ENCODE data around the gene CKAP5.

CKAP5 gene

DNA sequence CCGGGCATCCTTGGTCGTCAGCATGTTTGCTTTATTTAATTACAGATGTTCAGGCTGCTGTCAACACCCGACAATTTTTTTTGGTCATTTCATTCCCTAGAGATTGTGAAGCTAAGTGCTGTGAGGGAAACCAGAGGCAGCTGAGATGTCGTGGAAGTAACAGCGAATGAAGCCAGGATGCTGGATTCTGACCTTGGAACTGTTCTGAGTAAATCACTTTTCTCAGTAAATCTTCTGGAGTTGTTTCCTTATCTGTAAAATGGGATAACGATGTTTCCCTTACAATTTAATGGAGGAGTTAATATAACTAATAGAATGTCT is 390 bp upstream of the CKAP5 start:
- H3K27me3 ChIP-seq (ENCODE audit: control insufficient read depth, insufficient read depth, low read length) = no peaks in the 10 kb centered on the region
- H2AFZ ChIP-seq = peak overlapping the region; percentile 85
- TF ChIP-seq, protein P1, sequence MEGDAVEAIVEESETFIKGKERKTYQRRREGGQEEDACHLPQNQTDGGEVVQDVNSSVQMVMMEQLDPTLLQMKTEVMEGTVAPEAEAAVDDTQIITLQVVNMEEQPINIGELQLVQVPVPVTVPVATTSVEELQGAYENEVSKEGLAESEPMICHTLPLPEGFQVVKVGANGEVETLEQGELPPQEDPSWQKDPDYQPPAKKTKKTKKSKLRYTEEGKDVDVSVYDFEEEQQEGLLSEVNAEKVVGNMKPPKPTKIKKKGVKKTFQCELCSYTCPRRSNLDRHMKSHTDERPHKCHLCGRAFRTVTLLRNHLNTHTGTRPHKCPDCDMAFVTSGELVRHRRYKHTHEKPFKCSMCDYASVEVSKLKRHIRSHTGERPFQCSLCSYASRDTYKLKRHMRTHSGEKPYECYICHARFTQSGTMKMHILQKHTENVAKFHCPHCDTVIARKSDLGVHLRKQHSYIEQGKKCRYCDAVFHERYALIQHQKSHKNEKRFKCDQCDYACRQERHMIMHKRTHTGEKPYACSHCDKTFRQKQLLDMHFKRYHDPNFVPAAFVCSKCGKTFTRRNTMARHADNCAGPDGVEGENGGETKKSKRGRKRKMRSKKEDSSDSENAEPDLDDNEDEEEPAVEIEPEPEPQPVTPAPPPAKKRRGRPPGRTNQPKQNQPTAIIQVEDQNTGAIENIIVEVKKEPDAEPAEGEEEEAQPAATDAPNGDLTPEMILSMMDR (IDR thresholded peaks at IDR 0.05) = no peak
- H3K36me3 ChIP-seq (ENCODE audit: control insufficient read depth, insufficient read depth, low read length) = no peaks in the 10 kb centered on the region
- peak overlapping the region; percentile 75 for H3K4me2 ChIP-seq (ENCODE audit: low read length)
- H3K27ac ChIP-seq = no peak overlapping the region
- H3K9ac ChIP-seq = no peak overlapping the region
- no peaks in the 10 kb centered on the region for H3K9me3 ChIP-seq (ENCODE audit: control insufficient read depth, low read length)
- H3K4me3 ChIP-seq (ENCODE audit: low read depth, low read length) = peak overlapping the region; percentile 71
- H3K79me2 ChIP-seq = peaks cover 15% of the 10 kb centered on the region
- H3K4me1 ChIP-seq = no peaks in the 10 kb centered on the region

DNA sequence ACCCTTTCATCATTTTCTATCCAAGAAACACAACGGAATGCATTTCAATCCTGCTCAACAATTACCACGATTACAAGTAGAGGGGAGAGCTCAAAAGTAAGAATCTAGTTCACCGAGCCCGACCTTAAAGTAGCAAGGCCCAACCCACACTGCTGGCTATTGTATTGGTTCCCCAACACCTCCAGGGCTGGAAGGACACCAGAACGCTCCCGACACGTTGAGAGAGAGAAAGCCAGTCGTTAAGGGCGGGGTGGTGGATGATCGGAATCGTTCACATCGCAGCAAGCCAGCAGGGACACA is 690 bp downstream of the CKAP5 start:
- Histone ChIP-seq H3K4me1 (no peaks in the 10 kb centered on the region), H3K4me3 (ENCODE audit: low read depth, low read length) (peak overlapping the region; percentile 63), H2AFZ (peak overlapping the region; percentile 53), H3K4me2 (ENCODE audit: low read length) (peak overlapping the region; percentile 77), H3K9ac (no peak overlapping the region), H3K36me3 (ENCODE audit: control insufficient read depth, insufficient read depth, low read length) (no peaks in the 10 kb centered on the region), H3K27ac (no peak overlapping the region), H3K79me2 (peaks cover 18% of the 10 kb centered on the region), H3K27me3 (ENCODE audit: control insufficient read depth, insufficient read depth, low read length) (no peaks in the 10 kb centered on the region), H3K9me3 (ENCODE audit: control insufficient read depth, low read length) (no peaks in the 10 kb centered on the region)
- TF ChIP-seq, protein P1 (IDR thresholded peaks at IDR 0.05) = no peak

DNA sequence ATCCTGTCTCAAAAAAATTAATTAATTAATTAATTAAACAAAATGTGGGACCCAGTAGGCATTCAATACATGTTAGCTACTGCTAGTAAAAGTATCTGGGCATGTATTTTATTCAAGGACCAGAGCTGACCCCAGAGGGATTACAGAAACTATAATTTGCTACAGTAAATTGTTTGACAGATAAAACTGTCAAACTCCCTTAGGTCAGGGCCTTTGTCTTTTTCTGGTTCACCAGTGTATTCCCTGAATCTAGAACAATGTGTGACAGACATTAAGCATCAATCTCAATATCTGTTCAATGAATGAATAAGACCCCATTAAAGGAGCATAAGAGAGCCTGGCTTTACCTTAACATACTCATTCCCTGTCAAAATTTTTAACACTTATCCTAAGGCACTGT is 6.0 kb downstream of the CKAP5 start:
- H2AFZ ChIP-seq = no peak overlapping the region
- no peaks in the 10 kb centered on the region for H3K27me3 ChIP-seq (ENCODE audit: control insufficient read depth, insufficient read depth, low read length)
- H3K4me1 ChIP-seq = no peaks in the 10 kb centered on the region
- H3K36me3 ChIP-seq (ENCODE audit: control insufficient read depth, insufficient read depth, low read length) = no peaks in the 10 kb centered on the region
- TF ChIP-seq, protein P1 (IDR thresholded peaks at IDR 0.05) = no peak
- H3K4me2 ChIP-seq (ENCODE audit: low read length) = no peak overlapping the region
- H3K27ac ChIP-seq = no peak overlapping the region
- no peaks in the 10 kb centered on the region for H3K9me3 ChIP-seq (ENCODE audit: control insufficient read depth, low read length)
- peaks cover 29% of the 10 kb centered on the region for H3K79me2 ChIP-seq
- no peak overlapping the region for H3K4me3 ChIP-seq (ENCODE audit: low read depth, low read length)
- H3K9ac ChIP-seq = no peak overlapping the region

DNA sequence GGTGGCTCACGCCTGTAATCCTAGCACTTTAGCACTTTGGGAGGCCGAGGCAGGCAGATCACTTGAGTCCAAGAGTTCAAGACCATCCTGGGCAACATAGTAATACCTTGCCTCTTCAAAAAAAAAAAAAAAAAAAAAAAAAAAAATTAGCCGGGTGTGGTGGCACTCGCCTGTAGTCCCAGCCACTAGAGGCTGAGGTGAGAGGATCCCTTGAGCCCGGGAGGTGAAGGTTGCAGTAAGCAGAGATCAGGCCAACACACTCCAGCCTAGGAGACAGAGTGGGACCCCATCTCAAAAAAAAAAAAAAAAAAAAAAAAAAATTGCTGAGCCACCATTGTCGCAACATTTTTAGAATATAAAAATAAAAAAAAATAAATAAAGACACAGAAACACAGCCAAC is 7.6 kb downstream of the CKAP5 start:
- H3K9ac ChIP-seq = no peak overlapping the region
- no peaks in the 10 kb centered on the region for H3K27me3 ChIP-seq (ENCODE audit: control insufficient read depth, insufficient read depth, low read length)
- no peak overlapping the region for H3K4me2 ChIP-seq (ENCODE audit: low read length)
- H3K9me3 ChIP-seq (ENCODE audit: control insufficient read depth, low read length) = no peaks in the 10 kb centered on the region
- TF ChIP-seq, protein P1 (IDR thresholded peaks at IDR 0.05) = no peak
- H3K36me3 ChIP-seq (ENCODE audit: control insufficient read depth, insufficient read depth, low read length) = no peaks in the 10 kb centered on the region
- H2AFZ ChIP-seq = no peak overlapping the region
- H3K4me3 ChIP-seq (ENCODE audit: low read depth, low read length) = no peak overlapping the region
- peaks cover 28% of the 10 kb centered on the region for H3K79me2 ChIP-seq
- no peak overlapping the region for H3K27ac ChIP-seq
- no peaks in the 10 kb centered on the region for H3K4me1 ChIP-seq

DNA sequence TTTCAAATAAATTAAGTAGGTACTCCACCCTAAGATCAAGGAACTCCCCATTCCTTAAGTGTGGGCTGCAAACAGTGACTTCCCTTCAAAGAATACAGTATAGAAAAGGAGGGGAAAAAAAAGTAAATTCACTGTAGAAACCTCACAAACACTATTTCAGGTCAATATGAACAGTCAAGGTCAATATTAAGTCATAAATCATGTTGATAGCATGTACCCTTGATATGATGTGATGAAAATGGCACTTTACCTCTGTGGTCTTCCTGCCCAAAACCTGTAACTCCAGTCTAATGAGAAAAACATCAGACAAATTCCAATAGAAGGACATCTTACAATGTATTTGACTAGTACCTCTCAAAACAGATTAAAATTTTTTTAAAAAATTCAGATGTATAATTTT is 8.2 kb downstream of the CKAP5 start:
- Histone ChIP-seq H3K9ac (no peak overlapping the region), H3K9me3 (ENCODE audit: control insufficient read depth, low read length) (no peaks in the 10 kb centered on the region), H3K27me3 (ENCODE audit: control insufficient read depth, insufficient read depth, low read length) (no peaks in the 10 kb centered on the region), H3K36me3 (ENCODE audit: control insufficient read depth, insufficient read depth, low read length) (no peaks in the 10 kb centered on the region), H3K27ac (no peak overlapping the region), H3K4me2 (ENCODE audit: low read length) (no peak overlapping the region), H2AFZ (no peak overlapping the region), H3K4me1 (no peaks in the 10 kb centered on the region), H3K79me2 (peaks cover 24% of the 10 kb centered on the region), H3K4me3 (ENCODE audit: low read depth, low read length) (no peak overlapping the region)
- TF ChIP-seq, protein P1 (IDR thresholded peaks at IDR 0.05) = no peak
